Measurements from ENCODE around the gene PNPLA1. TPM values are rescaled to one million over a fixed set of nuclear protein-coding genes. Genes with fewer than 3 reads are reported as not detected.

The PNPLA1 gene
- total and polyA plus RNA-seq, 10 of the 15 experiments (the other 5 are each of a cell fraction or from before 2014, with no cell fraction given), result 0.04 TPM; not detected in 9

- intact Hi-C loops (cut with micrococcal nuclease; ENCODE audit: unreplicated experiment), result no loop called here
- H3K4me1 ChIP-seq (ENCODE audit: control insufficient read depth, insufficient read depth, low read length), result no peaks in the 10 kb centered on the region
- WGBS (ENCODE audit: insufficient coverage, insufficient replicate concordance, low lambda C conversion rate, missing lambda C conversion rate), result 23% methylated on average over 20 of the region's 23 CpGs
- ATAC-seq, result no peak
- H3K9ac ChIP-seq (ENCODE audit: control insufficient read depth, insufficient read depth, low read length), result no peak overlapping the region
- H3K4me2 ChIP-seq (ENCODE audit: control insufficient read depth, insufficient read depth), result no peak overlapping the region
- no peaks in the 10 kb centered on the region for H3K27me3 ChIP-seq (replicated peaks in 1 of 2; ENCODE audit: control insufficient read depth in 2 of 2, insufficient read depth in 2 of 2, low read length in 1 of 2)
- no peak overlapping the region for H3K4me3 ChIP-seq
- H3K36me3 ChIP-seq (ENCODE audit: control insufficient read depth in 2 of 2, insufficient read depth in 2 of 2, low read length in 1 of 2), result no peaks in the 10 kb centered on the region
- H3K79me2 ChIP-seq (ENCODE audit: control insufficient read depth, insufficient read depth, low read length), result no peaks in the 10 kb centered on the region
- TF ChIP-seq NKRF (conservative IDR thresholded peaks at IDR 0.05) (no peak), RB1 (IDR thresholded peaks at IDR 0.05; ENCODE audit: borderline replicate concordance) (no peak), TAF1 (IDR thresholded peaks at IDR 0.05; ENCODE audit: borderline replicate concordance, low read depth, low read length) (no peak), YBX1 (IDR thresholded peaks at IDR 0.05) (no peak), BCLAF1 (IDR thresholded peaks at IDR 0.05) (no peak), TBL1XR1 (IDR thresholded peaks at IDR 0.05; ENCODE audit: low read depth, low read length) (no peak), NBN (IDR thresholded peaks at IDR 0.05) (no peak), ZNF687 (IDR thresholded peaks at IDR 0.05) (no peak), KAT2A (conservative IDR thresholded peaks at IDR 0.05; ENCODE audit: control insufficient read depth, low read depth, low read length) (no peak), SUPT20H (IDR thresholded peaks at IDR 0.05; ENCODE audit: borderline replicate concordance, control insufficient read depth, low read depth, low read length) (no peak)
- CTCF ChIA-PET, result interaction anchor here (0.8 to 2.5 kb wide), 3 partner anchors 9 to 265 kb away, joined by 4 to 13 read pairs (median 9); no protein-coding TSS in a partner anchor
- no peaks in the 10 kb centered on the region for H4K20me1 ChIP-seq (ENCODE audit: control insufficient read depth, insufficient read depth)
- H2AFZ ChIP-seq (ENCODE audit: control insufficient read depth, low read depth, low read length), result no peak overlapping the region
- no peak overlapping the region for H3K27ac ChIP-seq (ENCODE audit: control insufficient read depth, insufficient read depth)
- no peaks in the 10 kb centered on the region for H3K9me3 ChIP-seq (replicated peaks; ENCODE audit: control insufficient read depth, insufficient read depth, low read length)
- SMC1A ChIA-PET (ENCODE audit: uncharacterized antibody, unreplicated experiment), result no interaction called here
- no TSS peak for BruUV-seq (replicated peaks)
- in situ Hi-C loops (cut with MboI), result no loop called here
- POLR2A ChIA-PET, result no interaction called here
- RAD21 ChIA-PET (ENCODE audit: unreplicated experiment), result no interaction called here
- no peak for DNase-seq (ENCODE audit: low read depth, low spot score)
- FAIRE-seq, result no peak
Measured at GRCh38 chr6:36290668-36291620, 21.1 kb downstream of the PNPLA1 start.
